ENCODE data around the gene MAB21L1.

MAB21L1 gene

DNA sequence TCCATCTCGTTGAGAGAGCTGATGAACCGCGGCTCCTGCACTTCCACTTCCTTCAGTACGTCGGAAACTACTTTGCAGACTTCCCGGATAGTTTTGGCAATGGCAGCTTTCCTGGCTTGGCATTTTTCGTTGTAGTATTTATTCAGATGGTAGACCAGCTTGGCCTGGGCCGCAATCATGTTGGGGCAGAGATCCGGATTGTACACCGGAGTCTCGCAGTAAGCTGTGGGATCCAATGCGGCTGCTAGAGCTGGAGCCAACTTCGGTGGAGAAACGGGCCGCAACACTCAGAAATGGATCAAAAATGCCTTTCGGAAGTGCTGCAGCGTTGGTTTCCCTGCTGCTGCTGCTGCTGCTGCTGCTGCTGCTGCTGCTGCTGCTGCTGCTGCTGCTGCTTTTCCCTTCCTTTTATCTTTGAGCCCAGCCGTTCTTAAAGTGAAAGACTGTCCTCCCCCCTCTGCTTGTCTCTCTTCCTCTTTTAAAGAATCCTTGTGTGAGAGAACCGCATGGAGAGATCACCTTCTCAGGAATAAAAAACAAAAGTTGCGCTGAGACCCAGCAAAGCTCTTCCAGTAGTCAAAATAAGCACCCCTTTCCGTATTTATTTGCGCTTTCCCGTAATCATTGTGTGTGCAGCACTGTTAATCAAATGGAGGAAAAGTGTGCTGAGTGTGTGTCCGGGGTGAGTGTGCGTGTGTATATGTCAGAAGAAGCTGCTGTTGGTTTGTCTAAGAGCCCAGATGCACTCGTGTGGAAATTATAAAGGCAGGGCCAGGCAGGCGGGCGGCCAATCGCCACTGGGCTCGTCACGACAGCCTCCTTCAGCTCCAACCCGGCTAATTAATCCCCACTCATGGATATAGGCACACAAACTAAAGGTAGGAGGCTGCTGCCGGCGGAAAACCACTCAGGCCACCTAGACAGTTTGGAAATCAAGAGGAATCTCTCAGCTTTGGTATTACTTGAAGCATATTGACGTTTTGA lies at the start of gene MAB21L1:
MAB21L1 (minus strand) TSS at position 730 of the 984 bp plus-strand sequence; CDS start at position 179, 551 bp downstream.
- peak; percentile 68 for DNase-seq (ENCODE audit: low spot score)

DNA sequence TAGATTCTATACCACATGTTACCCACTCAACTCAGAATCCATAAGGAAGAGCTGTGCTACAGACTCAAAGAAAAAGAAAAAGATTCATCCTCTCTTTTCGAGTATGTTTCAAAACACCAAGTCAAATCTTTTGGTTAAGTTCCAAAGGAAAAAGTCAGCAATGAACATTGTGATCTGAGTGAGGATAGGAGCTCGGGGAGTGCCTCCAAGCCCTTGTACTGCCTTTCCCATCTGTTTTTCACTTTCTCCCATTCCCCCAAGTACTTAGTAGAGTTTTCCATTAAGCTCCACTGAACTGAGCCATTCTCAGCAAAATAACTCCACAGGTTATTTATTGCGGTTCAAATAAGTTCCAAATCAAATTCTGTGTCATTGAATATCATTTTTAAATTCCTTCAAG lies 47.7 kb upstream of the MAB21L1 start:
- DNase-seq (ENCODE audit: low spot score) = no peak

DNA sequence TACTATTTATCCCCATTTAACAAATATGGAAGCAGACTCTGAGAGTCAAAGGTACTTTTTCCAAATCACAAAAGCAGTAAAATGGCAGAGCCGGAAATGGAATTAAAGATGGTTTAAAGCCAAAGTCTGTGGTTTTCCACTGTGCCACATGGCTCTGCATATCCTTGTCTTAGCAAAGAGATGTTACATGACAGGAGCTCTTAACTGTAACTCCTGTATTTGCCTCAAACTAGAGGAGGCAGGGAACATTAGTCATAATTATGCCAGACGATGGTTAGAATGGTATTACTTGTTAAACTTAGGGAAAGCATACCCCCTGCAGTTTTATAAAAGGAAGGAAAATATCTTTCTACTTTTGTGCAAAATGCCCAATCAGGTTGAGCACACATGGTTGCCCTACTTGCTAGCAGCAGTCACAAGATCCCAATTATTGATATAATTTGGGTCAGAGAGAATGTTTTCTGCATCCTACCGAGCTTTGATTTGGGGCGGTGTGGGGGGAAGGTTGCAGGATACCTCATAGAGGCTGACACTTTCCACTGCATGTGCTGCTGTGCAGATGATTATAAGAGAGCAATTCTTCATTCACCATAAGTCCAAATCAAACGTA lies 42.0 kb upstream of the MAB21L1 start:
- no peak for DNase-seq (ENCODE audit: low spot score)

DNA sequence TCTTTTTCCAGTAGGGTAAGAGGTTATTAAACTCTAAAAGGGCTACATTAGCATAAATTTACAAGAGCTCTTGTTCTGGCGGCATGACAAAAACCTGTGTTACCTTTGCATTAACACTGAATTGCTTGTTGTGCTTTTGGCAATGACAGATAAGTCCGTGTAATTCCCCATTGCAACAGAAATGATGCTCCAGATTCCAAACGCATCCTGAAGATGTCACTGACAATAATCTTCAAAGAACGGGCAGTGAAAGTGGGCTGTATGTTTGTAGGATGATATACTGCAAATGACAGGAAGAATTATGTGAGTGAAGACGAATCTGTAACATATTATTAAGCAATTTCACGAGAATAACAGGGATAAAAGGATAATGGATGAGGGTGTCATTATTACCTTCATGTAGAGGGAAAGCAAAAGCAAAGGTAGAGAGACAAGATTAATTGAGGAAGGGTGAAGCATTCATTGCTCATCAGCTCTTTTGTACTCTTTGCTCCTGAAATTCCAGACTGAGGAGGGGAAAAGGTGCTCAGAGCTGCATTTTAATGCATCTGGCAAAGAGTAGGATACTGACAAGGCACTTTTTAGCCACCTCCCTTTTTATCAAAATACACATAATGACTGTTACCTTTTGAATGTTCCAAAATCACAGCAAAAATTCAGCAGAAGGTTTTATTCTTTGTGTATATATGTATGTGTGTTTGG lies 38.5 kb upstream of the MAB21L1 start:
- DNase-seq (ENCODE audit: low spot score) = no peak

DNA sequence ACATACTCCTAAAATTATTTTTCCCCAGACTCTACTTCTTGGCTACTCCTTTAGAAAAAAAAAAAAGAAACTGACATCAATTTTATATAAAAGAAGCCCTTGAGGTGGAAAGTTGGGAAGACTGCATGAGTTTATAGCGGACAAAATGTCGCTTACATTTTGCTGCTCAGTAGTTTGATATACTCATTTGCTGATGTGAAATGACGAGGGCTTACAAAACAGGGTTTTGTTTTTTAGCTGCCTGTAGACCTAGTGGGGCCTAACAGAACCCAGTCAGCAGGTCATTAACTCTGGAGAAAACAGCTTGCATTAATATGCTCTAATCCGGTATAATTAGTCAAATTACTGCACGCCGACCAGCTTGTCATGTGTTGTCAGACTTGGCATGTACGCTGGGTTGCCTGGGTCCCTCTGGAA lies 37.6 kb upstream of the MAB21L1 start:
- DNase-seq (ENCODE audit: low spot score) = no peak

DNA sequence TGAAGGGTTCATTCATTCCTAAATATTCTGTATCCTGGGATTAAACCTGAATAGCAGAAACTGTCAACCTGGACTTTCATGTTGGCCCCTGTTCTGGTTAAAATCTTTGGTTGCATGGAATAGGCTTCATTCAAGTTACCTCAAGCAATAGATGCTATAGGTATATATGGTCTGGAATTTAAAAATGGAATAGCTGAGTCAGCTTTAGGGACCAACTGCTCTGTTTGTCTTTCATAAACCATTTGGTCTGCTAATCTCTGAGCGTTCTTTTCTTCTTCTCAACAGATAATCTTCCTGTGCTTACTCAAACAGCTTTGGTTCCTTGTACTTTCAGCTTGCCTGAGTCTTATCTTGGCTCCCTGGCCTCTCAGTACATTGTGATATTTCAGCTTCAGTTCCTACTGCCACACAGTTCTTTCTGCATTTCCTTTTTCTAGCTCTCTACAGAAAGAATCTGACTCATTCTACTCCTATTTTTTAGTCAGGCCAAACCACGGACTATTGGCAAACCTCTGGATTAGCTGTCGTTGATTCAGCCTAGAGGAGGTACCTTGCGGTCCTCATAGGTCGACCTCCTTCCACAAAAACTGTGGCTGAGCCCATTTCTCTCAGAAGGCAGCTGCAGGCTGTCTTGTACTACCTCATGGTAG lies 35.9 kb upstream of the MAB21L1 start:
- no peak for DNase-seq (ENCODE audit: low spot score)

DNA sequence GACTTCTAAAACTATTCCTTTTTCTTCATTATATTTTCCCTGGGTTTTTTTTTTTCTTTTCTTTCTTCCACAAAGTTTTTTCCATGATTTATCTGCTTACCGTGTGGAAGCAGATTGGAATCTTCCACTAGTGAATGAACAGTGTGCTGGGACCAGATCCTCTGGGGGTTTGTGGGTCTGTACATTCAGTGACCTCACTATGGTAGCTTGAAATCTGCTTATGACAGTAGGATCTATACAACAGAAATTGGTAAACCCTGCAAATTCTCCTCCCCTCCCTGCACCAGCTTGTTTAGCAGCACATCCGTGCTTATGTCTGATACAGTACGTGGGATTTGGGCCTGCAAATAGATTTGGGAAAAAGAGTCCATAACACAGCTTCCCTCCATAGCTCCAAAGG lies 26.0 kb upstream of the MAB21L1 start:
- DNase-seq (ENCODE audit: low spot score) = no peak

DNA sequence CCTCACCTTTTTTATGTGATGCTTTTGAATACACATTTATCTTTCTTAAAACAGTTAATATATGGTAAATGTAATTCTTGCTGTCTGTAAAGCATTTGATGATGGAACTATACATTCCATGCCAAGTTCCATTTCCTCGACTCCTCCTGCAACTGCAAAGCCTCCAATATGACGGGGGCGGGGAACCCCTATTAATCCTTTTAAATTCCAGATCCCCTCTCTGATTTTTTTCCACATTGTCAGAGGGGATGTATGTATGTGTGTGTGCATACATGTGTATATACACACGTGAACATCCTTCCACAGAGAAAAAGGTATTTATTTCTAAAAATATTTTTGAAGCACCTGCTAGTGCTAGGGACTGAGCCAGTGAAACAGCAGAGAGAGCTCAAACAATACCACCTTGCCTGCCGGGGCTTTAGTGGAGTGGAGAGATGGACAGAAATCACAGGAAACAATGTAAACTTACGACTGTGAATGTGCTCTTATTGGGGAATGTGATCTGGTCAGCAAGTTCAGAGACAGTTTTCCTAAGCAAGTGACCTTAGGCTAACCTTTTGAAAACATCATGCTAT lies 25.3 kb upstream of the MAB21L1 start:
- DNase-seq (ENCODE audit: low spot score) = no peak

DNA sequence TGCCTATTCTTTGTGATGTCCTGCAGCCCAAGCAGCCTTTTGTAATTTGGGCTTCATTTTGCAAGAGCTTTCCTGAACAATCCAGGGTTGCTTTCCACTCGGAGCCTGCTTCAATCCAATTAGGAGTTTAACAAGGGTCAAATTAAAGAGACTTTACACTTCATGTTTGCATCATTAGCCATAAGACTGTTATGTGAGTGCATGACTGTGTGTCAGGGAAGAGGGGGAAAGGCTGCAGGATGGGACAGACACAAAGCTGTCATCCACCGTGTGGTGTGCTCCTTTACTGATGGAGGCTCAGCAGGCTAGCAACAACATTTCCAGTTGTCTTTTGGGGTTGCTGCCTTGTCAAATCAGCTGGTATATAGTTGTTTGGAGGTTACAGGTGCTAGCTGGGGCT lies 23.7 kb upstream of the MAB21L1 start:
- DNase-seq (ENCODE audit: low spot score) = no peak

DNA sequence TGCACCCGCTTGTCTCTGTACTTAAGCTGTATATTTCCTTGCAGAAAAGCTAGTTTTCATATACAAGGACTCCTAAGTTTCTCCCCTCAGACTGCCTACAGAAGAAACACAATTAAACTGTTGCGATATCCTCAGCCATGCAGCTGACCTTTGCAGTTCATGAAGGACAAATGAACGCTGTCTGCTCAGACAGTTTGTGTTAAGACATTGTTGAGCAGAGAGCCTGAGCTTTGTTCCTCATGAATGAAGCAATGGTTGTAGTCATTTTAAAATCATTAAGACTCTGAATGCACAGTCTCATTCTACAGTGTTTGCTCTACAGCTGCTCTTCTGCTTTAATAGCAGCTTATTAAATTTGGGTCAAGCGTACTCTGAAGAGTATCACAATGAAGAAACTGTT lies 23.2 kb upstream of the MAB21L1 start:
- no peak for DNase-seq (ENCODE audit: low spot score)

DNA sequence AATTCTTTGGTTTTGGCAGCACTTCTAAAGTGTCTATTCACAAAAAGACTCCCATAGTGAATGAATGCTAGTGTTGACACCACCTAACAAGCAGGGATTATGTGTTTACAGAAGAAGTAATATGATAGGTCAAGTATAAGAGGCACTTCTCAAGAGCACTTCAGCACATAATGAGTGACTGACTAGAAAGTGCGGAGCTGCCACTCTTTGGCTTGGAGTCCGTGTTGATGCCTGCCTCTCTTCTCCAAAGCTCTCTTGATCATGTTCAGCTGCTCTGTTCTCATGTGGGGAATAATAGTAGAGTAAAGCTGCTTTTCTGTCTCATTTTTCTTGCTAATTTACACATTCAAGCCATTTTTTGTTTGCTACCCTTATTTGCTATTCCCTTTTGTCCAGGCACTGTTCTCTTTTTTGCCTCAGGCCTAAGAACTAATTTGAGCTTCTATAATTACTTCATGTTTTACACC lies 22.7 kb upstream of the MAB21L1 start:
- DNase-seq (ENCODE audit: low spot score) = no peak

DNA sequence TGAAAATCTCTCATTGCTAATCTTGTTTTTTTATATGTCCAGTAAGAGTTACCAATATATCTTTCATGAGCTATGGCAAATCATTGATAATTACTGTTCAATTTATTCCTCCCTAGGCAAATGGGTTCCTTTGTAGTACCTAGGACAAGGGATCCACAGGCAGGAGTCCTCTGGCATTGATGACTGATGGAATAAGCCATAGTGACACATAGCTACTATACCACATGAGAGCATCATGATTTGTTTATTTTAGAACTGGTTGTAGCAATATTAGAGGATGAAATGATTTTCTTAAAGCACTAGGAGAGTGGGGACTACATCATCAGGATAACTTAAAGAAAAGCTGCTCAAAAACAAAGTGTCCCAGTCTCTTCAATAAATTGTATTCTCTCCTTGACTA lies 21.7 kb upstream of the MAB21L1 start:
- no peak for DNase-seq (ENCODE audit: low spot score)

DNA sequence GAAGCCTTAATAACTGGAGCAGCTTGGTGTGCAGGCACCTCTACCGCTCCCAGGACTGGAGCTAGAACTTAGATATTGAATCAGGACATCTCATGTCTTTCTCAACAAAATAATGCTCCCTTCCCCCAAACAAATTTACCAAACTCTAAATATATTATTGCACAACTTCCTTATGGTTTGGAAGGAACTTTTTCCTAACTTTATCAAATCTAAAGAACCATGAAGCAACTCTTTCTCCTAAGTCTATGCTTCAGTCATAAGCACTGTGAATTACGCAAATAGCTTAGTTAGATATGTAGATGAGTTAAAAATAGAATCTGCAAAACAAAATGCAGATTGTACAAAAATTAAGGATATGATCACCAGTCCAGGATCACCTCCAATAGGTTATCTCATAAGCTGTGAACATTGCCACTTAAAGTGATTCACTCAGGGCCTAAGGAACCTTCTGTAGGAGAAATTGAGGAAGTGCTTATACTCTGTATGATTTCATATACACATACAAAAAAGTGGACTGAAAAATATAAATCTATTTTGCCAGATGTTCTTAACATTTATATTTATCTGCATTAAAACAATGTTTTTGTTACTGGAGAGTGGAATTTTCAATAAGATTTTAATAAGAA lies 20.4 kb upstream of the MAB21L1 start:
- no peak for DNase-seq (ENCODE audit: low spot score)

DNA sequence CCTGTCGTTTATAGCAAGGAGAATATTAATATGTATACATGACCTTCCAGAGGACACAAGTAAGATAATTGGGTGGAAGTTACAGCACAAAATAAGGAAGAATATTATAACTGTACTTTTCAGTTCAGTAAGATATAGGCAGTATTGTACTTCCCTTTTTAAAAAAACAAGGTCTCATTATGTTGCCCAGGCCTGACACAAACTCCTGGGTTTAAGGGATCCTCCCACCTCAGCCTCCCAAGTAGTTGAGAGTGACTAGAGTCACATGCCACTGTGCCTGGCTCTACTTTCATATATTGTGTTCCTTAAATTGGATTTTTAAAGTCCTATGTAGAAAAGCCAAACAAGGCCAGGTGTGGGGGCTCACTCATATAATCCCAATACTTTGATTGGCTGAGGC lies 19.5 kb upstream of the MAB21L1 start:
- DNase-seq (ENCODE audit: low spot score) = no peak

DNA sequence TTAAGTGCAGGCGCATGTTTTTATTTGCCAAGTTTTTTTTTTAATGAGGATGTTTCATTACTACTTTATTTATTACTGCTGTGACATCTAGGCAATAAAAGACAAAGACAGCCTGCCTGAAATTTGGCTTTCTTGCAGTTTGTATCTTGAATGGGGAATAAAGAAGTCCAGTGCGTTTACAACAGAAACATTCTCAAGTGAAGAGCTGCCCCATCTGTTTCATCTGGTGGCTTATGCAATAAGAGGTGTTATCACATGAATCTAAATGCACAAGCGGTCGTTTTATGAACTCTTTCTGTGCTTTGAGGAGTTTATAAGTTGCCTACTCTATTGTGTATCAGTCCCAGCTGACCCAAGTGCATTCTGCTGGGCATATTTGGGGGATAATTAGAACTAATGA lies 12.6 kb upstream of the MAB21L1 start:
- DNase-seq (ENCODE audit: low spot score) = no peak

DNA sequence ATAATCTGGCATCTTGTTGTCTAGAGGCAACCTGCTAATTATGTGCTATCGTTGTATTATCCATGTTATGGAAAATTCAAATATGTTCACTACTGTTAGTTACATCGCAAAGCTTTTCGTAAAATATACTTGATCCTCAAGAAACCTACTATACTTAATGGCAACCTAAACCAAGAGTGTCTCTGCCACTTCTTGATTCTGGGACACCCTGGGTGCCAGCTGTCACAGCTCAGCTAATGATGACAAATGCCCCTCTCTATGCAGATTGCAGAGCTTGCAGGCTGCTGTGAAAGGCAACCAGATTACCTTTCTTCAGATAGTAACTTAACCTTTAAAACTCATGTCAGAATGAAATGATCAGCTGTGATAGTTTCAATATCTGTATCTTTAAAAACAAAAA lies 8.9 kb upstream of the MAB21L1 start:
- no peak for DNase-seq (ENCODE audit: low spot score)

DNA sequence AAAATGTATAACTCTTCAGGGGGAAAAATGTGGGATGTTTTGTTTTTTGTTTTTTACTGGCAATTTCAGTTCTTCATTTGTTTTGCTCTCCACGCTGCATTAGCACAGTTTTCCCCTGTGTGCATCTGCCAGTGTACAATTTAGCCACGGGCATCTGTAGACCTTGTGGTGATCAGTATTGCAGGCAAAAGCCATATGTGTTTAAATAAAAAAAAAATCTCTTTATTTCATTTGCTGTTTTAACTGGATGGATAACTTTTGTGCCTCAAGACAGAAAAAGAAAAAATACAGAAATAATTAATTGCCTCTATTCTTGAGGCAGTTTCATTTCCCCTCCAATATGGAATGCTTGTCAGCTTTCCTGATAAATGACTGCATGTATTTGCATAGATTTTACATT lies 7.9 kb upstream of the MAB21L1 start:
- DNase-seq (ENCODE audit: low spot score) = no peak

DNA sequence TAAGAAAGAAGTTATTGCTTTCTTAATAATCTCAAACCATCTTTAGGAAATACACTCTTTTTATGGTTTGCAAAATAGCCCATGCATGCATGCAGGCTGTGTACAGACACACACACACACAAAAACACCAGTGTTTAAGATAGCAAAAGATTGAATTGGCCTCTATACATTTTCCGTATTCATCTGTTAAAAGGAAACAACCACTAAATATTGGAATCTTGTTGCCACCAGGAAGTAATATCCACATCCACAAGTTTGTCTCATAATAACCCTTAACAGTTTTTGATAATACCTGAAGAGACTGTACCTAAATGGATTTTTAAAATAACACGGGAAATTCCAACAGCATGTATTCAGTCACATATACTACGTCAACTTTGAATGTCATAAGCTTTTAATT lies 7.3 kb upstream of the MAB21L1 start:
- DNase-seq (ENCODE audit: low spot score) = no peak

DNA sequence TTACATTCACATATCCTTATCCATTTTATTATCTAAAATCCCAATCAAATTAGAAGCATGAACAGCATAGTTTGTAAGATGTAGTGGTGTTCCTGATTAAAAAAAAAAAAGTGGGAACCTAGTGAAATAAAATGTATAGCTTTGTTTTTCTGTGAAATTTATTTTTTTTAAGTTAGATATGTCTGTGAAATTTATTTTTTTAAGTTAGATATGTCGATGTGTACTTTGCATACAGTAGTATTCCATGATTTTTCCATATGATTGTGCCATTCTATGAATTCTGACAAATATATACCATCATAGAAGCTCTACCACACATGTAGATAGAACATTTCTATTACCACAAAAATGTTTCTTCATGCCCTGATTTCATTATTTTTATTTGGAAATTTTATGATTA lies 6.0 kb upstream of the MAB21L1 start:
- no peak for DNase-seq (ENCODE audit: low spot score)

DNA sequence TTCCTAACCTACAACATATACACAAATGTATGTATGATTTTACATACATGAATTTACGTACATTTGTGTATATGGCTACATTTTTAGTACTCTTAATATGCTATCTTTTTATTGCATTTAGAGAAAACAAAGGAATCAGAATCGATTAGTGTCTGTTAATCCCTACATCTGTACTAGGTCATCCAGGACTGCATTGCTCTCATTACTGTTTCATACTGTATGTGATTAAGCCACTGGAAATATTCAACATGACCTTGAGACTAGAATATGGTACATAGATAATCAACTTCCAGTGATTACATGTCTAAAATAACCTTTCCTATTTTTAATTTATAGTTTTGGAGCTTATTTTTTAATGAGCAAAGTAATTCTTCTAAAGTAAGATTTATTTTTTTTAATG lies 5.3 kb upstream of the MAB21L1 start:
- no peak for DNase-seq (ENCODE audit: low spot score)

DNA sequence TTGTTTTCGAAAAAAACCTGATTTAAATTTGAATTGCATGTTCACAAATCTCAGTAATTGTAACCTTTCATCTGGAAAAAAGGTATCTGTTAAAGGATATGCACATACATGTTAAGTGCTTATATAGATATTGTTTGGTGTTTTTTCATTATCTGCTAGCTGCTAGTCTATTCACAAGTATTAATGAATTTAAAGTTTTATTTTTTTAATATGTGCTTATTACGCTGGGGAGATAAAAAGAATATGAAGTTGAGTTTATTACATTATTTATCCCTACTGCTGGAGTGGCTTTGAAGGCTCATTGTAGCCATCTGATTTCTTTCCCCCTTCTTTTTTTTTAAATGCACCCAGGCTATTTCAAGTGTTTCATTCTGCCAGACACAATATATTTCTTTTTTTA lies 3.9 kb upstream of the MAB21L1 start:
- DNase-seq (ENCODE audit: low spot score) = no peak
